ENCODE results near the gene ANO7.

DNA sequence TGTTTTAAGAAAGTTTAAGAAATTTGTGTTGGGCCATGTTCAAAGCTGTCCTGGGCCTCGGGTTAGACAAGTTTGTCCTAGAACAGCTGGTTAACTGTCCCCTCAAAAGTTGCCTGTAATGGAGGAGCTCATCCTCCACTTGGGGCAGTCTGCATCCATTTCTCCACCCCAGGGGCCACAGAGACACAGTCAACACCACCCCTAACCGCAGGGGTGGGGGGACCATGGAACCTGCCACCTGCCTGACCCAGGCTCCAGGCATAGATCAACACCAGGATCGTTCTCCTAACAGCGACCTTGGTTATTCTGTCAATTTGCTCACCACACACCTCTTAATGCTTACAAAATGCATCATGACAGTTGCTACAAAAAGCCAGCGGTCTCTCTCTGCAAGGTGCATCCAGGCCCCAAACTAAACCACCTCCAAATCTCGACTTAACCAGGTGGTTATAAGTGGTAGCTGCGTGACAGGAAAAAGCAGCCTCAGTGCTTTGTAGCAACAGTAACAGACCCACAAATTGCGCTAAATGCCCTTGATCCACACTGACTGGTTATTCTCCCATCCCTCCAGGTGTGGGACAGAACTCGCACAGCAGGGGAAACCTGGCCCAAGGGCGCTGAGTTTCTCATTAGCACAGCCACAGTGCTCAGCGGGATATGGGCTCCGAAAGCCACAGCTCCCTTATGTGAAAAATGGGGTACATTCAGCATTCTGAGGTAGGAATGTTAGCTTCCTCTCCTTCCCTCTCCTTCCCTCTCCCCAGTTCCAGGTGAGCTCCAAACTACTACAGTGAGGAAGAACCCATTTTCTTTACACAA lies 79.0 kb downstream of the ANO7 start:
- TF ChIP-seq, protein P1, sequence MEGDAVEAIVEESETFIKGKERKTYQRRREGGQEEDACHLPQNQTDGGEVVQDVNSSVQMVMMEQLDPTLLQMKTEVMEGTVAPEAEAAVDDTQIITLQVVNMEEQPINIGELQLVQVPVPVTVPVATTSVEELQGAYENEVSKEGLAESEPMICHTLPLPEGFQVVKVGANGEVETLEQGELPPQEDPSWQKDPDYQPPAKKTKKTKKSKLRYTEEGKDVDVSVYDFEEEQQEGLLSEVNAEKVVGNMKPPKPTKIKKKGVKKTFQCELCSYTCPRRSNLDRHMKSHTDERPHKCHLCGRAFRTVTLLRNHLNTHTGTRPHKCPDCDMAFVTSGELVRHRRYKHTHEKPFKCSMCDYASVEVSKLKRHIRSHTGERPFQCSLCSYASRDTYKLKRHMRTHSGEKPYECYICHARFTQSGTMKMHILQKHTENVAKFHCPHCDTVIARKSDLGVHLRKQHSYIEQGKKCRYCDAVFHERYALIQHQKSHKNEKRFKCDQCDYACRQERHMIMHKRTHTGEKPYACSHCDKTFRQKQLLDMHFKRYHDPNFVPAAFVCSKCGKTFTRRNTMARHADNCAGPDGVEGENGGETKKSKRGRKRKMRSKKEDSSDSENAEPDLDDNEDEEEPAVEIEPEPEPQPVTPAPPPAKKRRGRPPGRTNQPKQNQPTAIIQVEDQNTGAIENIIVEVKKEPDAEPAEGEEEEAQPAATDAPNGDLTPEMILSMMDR (IDR thresholded peaks at IDR 0.05), result no peak
- no peak for TF ChIP-seq POLR2A (IDR thresholded peaks at IDR 0.05)
